OCI-LY1 (cell line): ENCODE measurements around the gene PTPRM.

Experiments
- H2AFZ ChIP-seq: fragments of 200-600 bp; sonication (generic), shearing (Covaris generic); 2 replicates; pipeline ENCODE4 v1.6.0; 2014; ENCODE audit warnings: antibody characterized with exemption, mild to moderate bottlenecking, low read length
- H3F3A ChIP-seq: fragments of 200-600 bp; sonication (generic), shearing (Covaris generic); 2 replicates; pipeline ENCODE4 v1.6.0; 2014; ENCODE audit warnings: mild to moderate bottlenecking, antibody characterized with exemption, low read length, moderate library complexity; ENCODE audit not compliant: insufficient read depth
- H3K27ac ChIP-seq: fragments of 200-600 bp; sonication (generic); 2 replicates; pipeline ENCODE4 v1.5.1; 2014; ENCODE audit warnings: low read length, mixed run types, mild to moderate bottlenecking, low read depth; ENCODE audit not compliant: poor library complexity, severe bottlenecking
- H3K27me3 ChIP-seq: fragments of 200-600 bp; sonication (generic); 2 replicates; pipeline ENCODE4 v1.6.0; 2014; ENCODE audit warnings: antibody characterized with exemption, mild to moderate bottlenecking, low read length, moderate library complexity; ENCODE audit not compliant: insufficient read depth
- H3K36me3 ChIP-seq: fragments of 200-600 bp; sonication (generic); 2 replicates; pipeline ENCODE4 v1.6.1; 2014; ENCODE audit warnings: mild to moderate bottlenecking, antibody characterized with exemption, low read length, moderate library complexity, mixed read lengths; ENCODE audit not compliant: insufficient read depth
- H3K4me1 ChIP-seq: fragments of 200-600 bp; sonication (generic); 2 replicates; pipeline ENCODE4 v1.5.1; 2014; ENCODE audit warnings: mild to moderate bottlenecking, low read length, moderate library complexity; ENCODE audit not compliant: insufficient read depth, severe bottlenecking
- H3K4me2 ChIP-seq: fragments of 200-600 bp; sonication (generic), shearing (Covaris generic); 2 replicates; pipeline ENCODE4 v1.6.1; 2014; ENCODE audit warnings: low read length
- H3K4me3 ChIP-seq: fragments of 200-600 bp; sonication (generic); 2 replicates; pipeline ENCODE4 v1.5.1; 2014; ENCODE audit warnings: low read length, low read depth, mild to moderate bottlenecking, mixed read lengths; ENCODE audit not compliant: poor library complexity, severe bottlenecking
- H3K79me2 ChIP-seq: fragments of 200-600 bp; shearing (Covaris generic); 2 replicates; pipeline ENCODE4 v1.6.1; 2016; ENCODE audit warnings: mixed run types, low read length, mixed read lengths; ENCODE audit not compliant: insufficient read depth
- H3K9ac ChIP-seq: fragments of 200-600 bp; sonication (generic), shearing (Covaris generic); 2 replicates; pipeline ENCODE4 v1.6.1; 2014; ENCODE audit warnings: mild to moderate bottlenecking, low read length, mixed read lengths
- H3K9me2 ChIP-seq: fragments of 200-600 bp; sonication (generic), shearing (Covaris generic); 2 replicates; pipeline ENCODE4 v1.6.1; 2014; ENCODE audit warnings: low read depth, mild to moderate bottlenecking, low read length, mixed read lengths
- H3K9me3 ChIP-seq: fragments of 200-600 bp; shearing (Covaris generic); 2 replicates; pipeline ENCODE4 v1.6.1; 2014; ENCODE audit warnings: low read length, mixed read lengths
- H4K20me1 ChIP-seq: fragments of 200-600 bp; sonication (generic), shearing (Covaris generic); 2 replicates; pipeline ENCODE4 v1.6.0; 2016; ENCODE audit warnings: mild to moderate bottlenecking, low read length; ENCODE audit not compliant: insufficient read depth
- EZH2 ChIP-seq: fragments of 200-600 bp; sonication (generic), shearing (Covaris generic); IDR thresholded peaks from 2 replicates; pipeline ENCODE4 v1.8.0; 2017; ENCODE audit warnings: borderline replicate concordance, mixed run types, mild to moderate bottlenecking, antibody characterized with exemption, low read length, moderate library complexity, mixed read lengths
- TF ChIP-seq, protein P1 (sequence below): fragments of 200-600 bp; sonication (generic), shearing (Covaris generic); IDR thresholded peaks from 2 replicates; pipeline ENCODE4 v1.5.1; 2017; ENCODE audit warnings: mild to moderate bottlenecking, antibody characterized with exemption, low read length, moderate library complexity, mixed read lengths

The PTPRM gene

DNA sequence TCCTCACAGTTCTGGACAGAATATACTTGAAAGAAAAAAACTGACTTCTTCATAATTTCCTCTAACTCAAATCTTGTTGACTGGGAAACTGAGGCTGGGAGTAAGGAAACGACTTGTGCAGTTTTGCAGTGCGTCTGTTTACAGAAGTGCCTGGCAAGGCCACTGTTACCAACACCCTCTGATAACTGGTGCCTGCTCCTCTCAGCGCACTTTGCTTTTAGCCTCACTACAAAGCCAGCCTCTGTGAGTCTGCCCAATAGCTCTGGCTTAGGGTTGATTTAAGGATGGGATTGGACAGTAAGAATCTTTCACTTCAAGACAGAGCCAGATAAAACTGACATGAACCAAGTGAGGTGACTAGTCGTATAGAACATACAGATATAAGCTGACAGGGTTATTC, 410.8 kb downstream of the PTPRM start:
- Histone ChIP-seq H3K9me2 (no peaks in the 10 kb centered on the region), H3K4me3 (no peak overlapping the region), H4K20me1 (no peaks in the 10 kb centered on the region), H2AFZ (no peak overlapping the region), H3K9ac (no peak overlapping the region), H3K36me3 (no peaks in the 10 kb centered on the region), H3K4me1 (no peaks in the 10 kb centered on the region), H3K27ac (no peak overlapping the region), H3K9me3 (no peaks in the 10 kb centered on the region), H3K27me3 (no peaks in the 10 kb centered on the region), H3K4me2 (no peak overlapping the region), H3F3A (no peaks in the 10 kb centered on the region), H3K79me2 (no peaks in the 10 kb centered on the region)
- TF ChIP-seq, protein P1, sequence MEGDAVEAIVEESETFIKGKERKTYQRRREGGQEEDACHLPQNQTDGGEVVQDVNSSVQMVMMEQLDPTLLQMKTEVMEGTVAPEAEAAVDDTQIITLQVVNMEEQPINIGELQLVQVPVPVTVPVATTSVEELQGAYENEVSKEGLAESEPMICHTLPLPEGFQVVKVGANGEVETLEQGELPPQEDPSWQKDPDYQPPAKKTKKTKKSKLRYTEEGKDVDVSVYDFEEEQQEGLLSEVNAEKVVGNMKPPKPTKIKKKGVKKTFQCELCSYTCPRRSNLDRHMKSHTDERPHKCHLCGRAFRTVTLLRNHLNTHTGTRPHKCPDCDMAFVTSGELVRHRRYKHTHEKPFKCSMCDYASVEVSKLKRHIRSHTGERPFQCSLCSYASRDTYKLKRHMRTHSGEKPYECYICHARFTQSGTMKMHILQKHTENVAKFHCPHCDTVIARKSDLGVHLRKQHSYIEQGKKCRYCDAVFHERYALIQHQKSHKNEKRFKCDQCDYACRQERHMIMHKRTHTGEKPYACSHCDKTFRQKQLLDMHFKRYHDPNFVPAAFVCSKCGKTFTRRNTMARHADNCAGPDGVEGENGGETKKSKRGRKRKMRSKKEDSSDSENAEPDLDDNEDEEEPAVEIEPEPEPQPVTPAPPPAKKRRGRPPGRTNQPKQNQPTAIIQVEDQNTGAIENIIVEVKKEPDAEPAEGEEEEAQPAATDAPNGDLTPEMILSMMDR: no peak
- no peak for TF ChIP-seq EZH2

DNA sequence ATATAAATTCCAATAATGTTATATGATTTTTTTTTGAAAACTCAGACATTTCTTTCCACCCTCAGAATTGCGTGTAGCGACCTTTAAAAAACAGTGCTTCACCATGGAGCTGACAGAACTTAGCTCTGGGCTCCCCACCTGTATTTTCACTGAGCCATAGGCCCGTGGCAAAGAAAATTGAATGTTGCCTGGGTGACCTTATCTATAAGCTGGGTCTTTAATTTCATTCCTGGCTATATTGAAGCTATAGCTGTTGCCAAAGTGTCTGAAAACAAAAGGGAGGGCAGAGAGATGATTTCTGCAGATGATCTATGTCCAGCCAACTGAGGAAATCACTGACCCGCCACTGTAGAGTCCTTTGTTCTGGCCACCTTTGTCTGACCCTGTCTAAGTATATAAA, 411.7 kb downstream of the PTPRM start:
- H4K20me1 ChIP-seq: no peaks in the 10 kb centered on the region
- H3K9me2 ChIP-seq: no peaks in the 10 kb centered on the region
- H3K79me2 ChIP-seq: no peaks in the 10 kb centered on the region
- H3K9me3 ChIP-seq: no peaks in the 10 kb centered on the region
- H3K27me3 ChIP-seq: no peaks in the 10 kb centered on the region
- H2AFZ ChIP-seq: no peak overlapping the region
- H3F3A ChIP-seq: no peaks in the 10 kb centered on the region
- no peak overlapping the region for H3K9ac ChIP-seq
- H3K4me2 ChIP-seq: no peak overlapping the region
- no peaks in the 10 kb centered on the region for H3K36me3 ChIP-seq
- no peaks in the 10 kb centered on the region for H3K4me1 ChIP-seq
- no peak overlapping the region for H3K27ac ChIP-seq
- H3K4me3 ChIP-seq: no peak overlapping the region
- no peak for TF ChIP-seq EZH2
- TF ChIP-seq, protein P1: no peak

DNA sequence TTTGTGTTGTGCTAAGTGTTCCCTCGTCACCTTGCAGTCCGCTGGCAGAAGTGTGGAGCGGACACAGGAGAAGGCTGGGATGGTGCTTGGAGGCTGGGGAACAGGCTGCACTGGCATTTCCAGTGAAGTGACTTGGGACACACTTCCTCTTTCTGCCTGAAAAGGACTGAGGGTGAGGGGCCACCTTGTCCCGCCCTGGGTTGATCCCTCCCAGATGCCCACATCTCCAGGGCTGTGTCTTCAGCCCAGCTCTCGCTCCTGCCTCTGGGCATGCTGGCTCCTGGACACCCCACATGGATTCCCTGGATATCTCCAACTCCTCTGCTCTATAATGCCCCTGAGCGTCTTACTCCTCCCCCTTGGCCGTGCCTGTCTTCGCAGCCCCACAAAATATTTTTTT, 412.6 kb downstream of the PTPRM start:
- Histone ChIP-seq H3K27ac (no peak overlapping the region), H3K9me3 (no peaks in the 10 kb centered on the region), H3K4me2 (no peak overlapping the region), H3K9me2 (no peaks in the 10 kb centered on the region), H3K4me1 (no peaks in the 10 kb centered on the region), H2AFZ (no peak overlapping the region), H3K27me3 (no peaks in the 10 kb centered on the region), H3K9ac (no peak overlapping the region), H3K4me3 (no peak overlapping the region), H4K20me1 (no peaks in the 10 kb centered on the region), H3F3A (no peaks in the 10 kb centered on the region), H3K36me3 (no peaks in the 10 kb centered on the region), H3K79me2 (no peaks in the 10 kb centered on the region)
- TF ChIP-seq, protein P1: no peak
- TF ChIP-seq EZH2: no peak
